Lung (tissue), 12 donors: ENCODE measurements around the gene BRAF. TPM values are rescaled to one million over a fixed set of nuclear protein-coding genes. Genes with fewer than 3 reads are reported as not detected.
"Not testable (repeated sequence)": the region's sequence is repeated elsewhere in the genome, so short reads cannot be mapped to it uniquely, and the experiment has no call there.

ENCODE experiments used
- ATAC-seq: fragments of 200-7000 bp; cut with Tn5 transposase; one replicate; pipeline ENCODE4 v1.9.1; 2020; ENCODE audit warnings: moderate number of reproducible peaks; ENCODE audit not compliant: insufficient read depth, low FRiP score
- DNase-seq, 3 donors: peaks; one replicate each; pipeline ENCODE4 v3.0.0-alpha.2; 2013 to 2017
- H3K27ac ChIP-seq, 2 donors: one replicate each; pipeline ENCODE4 v1.5.1; 2013; ENCODE audit warnings: mild to moderate bottlenecking in 2 of 2, moderate library complexity in 2 of 2, control low read depth in 1 of 2, inconsistent platforms in 1 of 2, low read depth in 1 of 2, low read length in 1 of 2
- H3K27me3 ChIP-seq, 3 donors: one replicate each; pipeline ENCODE4 v1.5.1; 2013; ENCODE audit warnings: low read length in 2 of 3; ENCODE audit not compliant: control insufficient read depth in 3 of 3, insufficient read depth in 3 of 3
- H3K36me3 ChIP-seq, 4 donors: one replicate each; pipeline ENCODE4 v1.5.1; 2013; ENCODE audit warnings: low read length in 4 of 4, mild to moderate bottlenecking in 1 of 4, moderate library complexity in 1 of 4; ENCODE audit not compliant: control insufficient read depth in 4 of 4, insufficient read depth in 4 of 4
- H3K4me1 ChIP-seq, 5 donors: one replicate each; pipeline ENCODE4 v1.5.1; 2013; ENCODE audit warnings: low read length in 5 of 5, mild to moderate bottlenecking in 2 of 5, moderate library complexity in 1 of 5; ENCODE audit not compliant: control insufficient read depth in 5 of 5, insufficient read depth in 5 of 5
- H3K4me3 ChIP-seq: one replicate; pipeline ENCODE4 v1.5.1; 2013; ENCODE audit warnings: mild to moderate bottlenecking, control low read depth, moderate library complexity
- H3K9ac ChIP-seq, 2 donors: one replicate each; pipeline ENCODE4 v1.5.1; 2013; ENCODE audit warnings: low read length in 2 of 2, control low read depth in 1 of 2; ENCODE audit not compliant: insufficient read depth in 1 of 2
- H3K9me3 ChIP-seq, 4 donors: one replicate each; pipeline ENCODE4 v1.5.1; 2013; ENCODE audit warnings: low read length in 3 of 4, mild to moderate bottlenecking in 1 of 4, moderate library complexity in 1 of 4; ENCODE audit not compliant: control insufficient read depth in 4 of 4, insufficient read depth in 3 of 4
- WGBS, 2 donors: extraction: QIAGEN DNeasy Blood & Tissue Kit; methylation state at CpG; one replicate each; pipeline ENCODE4 v1.1.7; 2013; 5-methylcytosine and 5-hydroxymethylcytosine counted together
- polyA plus RNA-seq, 2 donors: library from polyadenylated mRNA; stranded (reverse); fragments of 200-250 nt; gene quantifications; one replicate each; pipeline ENCODE4 v1.2.1, GENCODE V29; 2013
- total RNA-seq, 2 donors: library from RNA; depleted of rRNA in 1 of 2; stranded (reverse); fragments of >200 nt in 1 of 2; gene quantifications; one replicate each; pipeline ENCODE4 v1.2.1, GENCODE V29; 2014 to 2021
- TF ChIP-seq, protein P1 (sequence below): IDR thresholded peaks from 2 replicates; pipeline ENCODE4 v1.5.1; 2012; ENCODE audit warnings: mild to moderate bottlenecking; ENCODE audit errors: control extremely low read depth, extremely low read depth
- donor health status: control.
- donor health status: control.
- donor health status: Bipolar disorder and iron deficiency.
- donor health status: healthy.
- donor health status: DM: yes; HTN: yes; CAD: no.

BRAF gene
- total and polyA plus RNA-seq, 4 donors = 6.5 to 111 (median 22.3) TPM

DNA sequence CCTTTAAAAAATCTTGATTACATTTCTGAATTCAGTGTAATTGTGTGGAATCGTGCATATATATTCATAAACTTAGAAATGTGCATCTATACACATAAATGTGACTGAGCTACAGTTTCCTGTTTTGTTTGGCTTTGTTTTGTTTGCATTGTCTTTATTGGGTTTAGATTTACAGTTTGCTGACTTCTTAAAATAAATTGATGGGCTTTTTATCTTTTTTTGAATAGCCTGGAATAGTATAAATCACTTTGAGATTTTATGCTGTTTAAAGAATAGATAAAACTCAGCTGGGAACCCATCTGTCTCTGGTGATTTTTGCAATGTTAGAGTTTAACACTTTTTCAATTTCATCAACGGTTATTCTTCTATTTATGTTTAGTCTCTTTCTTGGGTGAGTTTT is 21.2 kb upstream of the BRAF start:
- no peaks in the 10 kb centered on the region for H3K9me3 ChIP-seq
- no peaks in the 10 kb centered on the region for H3K4me1 ChIP-seq
- WGBS, 2 donors = 61 to 79% methylated on average over 2 of the region's 2 CpGs
- no peaks in the 10 kb centered on the region for H3K36me3 ChIP-seq
- H3K9ac ChIP-seq = no peak overlapping the region
- H3K27me3 ChIP-seq = peaks cover 0 to 3% (median 0%) of the 10 kb centered on the region in 3 donors
- no peak overlapping the region for H3K4me3 ChIP-seq
- H3K27ac ChIP-seq = no peak overlapping the region
- DNase-seq = no peak
- TF ChIP-seq, protein P1, sequence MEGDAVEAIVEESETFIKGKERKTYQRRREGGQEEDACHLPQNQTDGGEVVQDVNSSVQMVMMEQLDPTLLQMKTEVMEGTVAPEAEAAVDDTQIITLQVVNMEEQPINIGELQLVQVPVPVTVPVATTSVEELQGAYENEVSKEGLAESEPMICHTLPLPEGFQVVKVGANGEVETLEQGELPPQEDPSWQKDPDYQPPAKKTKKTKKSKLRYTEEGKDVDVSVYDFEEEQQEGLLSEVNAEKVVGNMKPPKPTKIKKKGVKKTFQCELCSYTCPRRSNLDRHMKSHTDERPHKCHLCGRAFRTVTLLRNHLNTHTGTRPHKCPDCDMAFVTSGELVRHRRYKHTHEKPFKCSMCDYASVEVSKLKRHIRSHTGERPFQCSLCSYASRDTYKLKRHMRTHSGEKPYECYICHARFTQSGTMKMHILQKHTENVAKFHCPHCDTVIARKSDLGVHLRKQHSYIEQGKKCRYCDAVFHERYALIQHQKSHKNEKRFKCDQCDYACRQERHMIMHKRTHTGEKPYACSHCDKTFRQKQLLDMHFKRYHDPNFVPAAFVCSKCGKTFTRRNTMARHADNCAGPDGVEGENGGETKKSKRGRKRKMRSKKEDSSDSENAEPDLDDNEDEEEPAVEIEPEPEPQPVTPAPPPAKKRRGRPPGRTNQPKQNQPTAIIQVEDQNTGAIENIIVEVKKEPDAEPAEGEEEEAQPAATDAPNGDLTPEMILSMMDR = no peak
- no peak for ATAC-seq

DNA sequence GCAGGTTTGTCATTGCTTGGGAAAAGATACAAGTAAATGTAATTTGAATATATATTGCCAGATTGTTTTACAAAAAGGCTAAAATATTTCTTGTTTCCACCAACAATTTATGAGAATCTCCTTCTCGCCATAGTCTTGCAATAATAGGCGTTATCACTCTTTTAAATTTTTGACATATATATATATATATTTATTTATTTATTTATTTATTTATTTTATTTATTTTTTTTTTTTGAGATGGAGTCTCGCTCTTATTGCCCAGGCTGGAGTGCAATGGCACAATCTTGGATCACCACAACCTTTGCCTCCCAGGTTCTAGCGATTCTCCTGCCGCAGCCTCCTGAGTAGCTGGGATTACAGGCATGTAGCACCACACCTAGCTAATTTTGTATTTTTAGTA is 17.5 kb upstream of the BRAF start:
- H3K9ac ChIP-seq, H3K4me1 ChIP-seq, ATAC-seq, H3K4me3 ChIP-seq, H3K27me3 ChIP-seq, H3K9me3 ChIP-seq, DNase-seq, H3K27ac ChIP-seq, H3K36me3 ChIP-seq: not testable (repeated sequence)
- 95 to 96% methylated on average over 5 of the region's 5 CpGs for WGBS, 2 donors

DNA sequence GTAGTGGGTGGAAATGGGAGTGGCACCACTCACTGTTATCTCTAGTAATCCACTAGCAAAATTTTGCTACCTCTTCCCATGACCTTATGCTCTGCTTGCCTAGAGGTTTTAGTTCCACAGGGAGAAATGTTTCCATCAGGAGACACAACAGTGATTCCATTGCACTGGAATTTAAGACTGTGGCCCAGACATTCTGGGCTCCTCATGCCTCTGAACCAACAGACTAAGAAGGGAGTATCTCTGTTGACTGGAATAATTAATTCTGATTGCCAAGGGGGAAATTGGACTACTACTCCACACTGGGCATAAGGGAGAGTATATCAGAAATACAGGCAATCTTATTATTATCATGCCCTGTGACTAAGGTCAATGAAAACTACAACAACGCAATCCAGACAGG is 16.2 kb upstream of the BRAF start:
- TF ChIP-seq, protein P1 = no peak
- H3K27me3 ChIP-seq = no peaks in the 10 kb centered on the region
- DNase-seq = no peak
- 93 to 96% methylated on average over 1 of the region's 1 CpG for WGBS, 2 donors
- no peak overlapping the region for H3K27ac ChIP-seq
- H3K4me1 ChIP-seq = no peaks in the 10 kb centered on the region
- peaks cover 0 to 1% (median 0%) of the 10 kb centered on the region in 4 donors for H3K9me3 ChIP-seq
- H3K36me3 ChIP-seq = no peaks in the 10 kb centered on the region
- no peak overlapping the region for H3K4me3 ChIP-seq
- ATAC-seq = no peak
- no peak overlapping the region for H3K9ac ChIP-seq

DNA sequence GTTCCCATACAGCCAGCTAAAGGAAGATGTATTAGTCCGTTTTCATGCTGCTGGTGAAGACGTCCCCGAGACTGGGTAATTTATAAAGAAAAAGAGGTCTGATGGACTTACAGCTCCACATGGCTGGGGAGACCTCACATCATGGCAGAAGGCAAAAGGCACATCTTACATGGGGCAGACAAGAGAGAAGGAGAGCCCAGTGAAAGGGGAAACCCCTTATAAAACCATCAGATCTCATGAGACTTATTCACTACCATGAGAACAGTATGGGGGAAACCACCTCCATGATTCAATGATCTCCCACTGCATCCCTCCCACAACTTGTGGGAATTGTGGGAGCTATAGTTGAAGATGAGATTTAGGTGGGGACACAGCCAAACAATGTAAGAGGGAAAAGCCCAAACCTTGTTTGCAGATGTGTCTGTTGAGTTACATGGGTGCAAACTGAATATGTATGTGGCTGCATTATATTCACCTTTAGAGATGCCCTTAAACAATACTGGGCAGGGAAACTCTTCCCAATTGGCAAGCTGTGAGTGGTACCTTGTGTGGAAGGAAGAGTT is 13.1 kb upstream of the BRAF start:
- Histone ChIP-seq H3K27ac (no peak overlapping the region), H3K4me3 (no peak overlapping the region), H3K9ac (no peak overlapping the region), H3K4me1 (no peaks in the 10 kb centered on the region), H3K9me3 (peaks cover 0 to 1% (median 0%) of the 10 kb centered on the region in 4 donors), H3K36me3 (no peaks in the 10 kb centered on the region), H3K27me3 (no peaks in the 10 kb centered on the region)
- DNase-seq = no peak
- TF ChIP-seq, protein P1 = no peak
- no peak for ATAC-seq
- WGBS, 2 donors = 77 to 78% methylated on average over 3 of the region's 3 CpGs
